UCSD-AML1 (cell line): Measurements from ENCODE around the gene FAM111A.

Experiments
- DNase-seq: peaks from one replicate; lab custom pipeline; 2025; ENCODE audit not compliant: unreplicated experiment; lab: John Stamatoyannopoulos, UW

Gene FAM111A

GRCh38 chr11:59198726-59199125 lies 56.1 kb downstream of the FAM111A start:
- no peak for DNase-seq

GRCh38 chr11:59199546-59200422 lies 57.1 kb downstream of the FAM111A start:
- no peak for DNase-seq

GRCh38 chr11:59200423-59200746 lies 57.7 kb downstream of the FAM111A start:
- no peak for DNase-seq

- DNase-seq, result no peak
Measured at GRCh38 chr11:59201353-59201752, 58.7 kb downstream of the FAM111A start.
